Measurements from ENCODE around the gene NFXL1.
A peak's percentile ranks its signal among the peaks of the same experiment; 100 is the strongest.

Gene NFXL1

DNA sequence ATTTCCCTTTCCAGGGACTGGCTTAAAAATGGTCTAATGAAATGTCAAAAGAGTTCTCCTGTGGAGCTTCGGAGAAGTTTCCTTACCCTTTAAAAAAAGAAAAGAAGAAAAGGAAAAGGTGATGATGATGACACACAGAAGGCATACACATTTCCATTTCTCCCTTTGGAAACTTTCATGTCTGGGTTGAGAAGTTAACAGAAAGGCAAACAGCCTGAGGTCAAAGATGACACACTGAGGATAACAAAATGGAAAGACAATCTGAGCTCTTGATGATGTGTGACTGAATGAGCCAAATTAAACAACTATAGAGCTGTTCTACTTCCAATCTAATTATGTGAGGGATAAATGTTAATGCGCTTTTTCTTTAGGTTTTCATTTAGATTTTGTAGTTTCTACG, 32.2 kb downstream of the NFXL1 start:
- no peak for FAIRE-seq

- no peak for FAIRE-seq
These were observed 34.9 kb downstream of the NFXL1 start for GRCh38 chr4:47879458-47879857.

- no peak for FAIRE-seq
These were observed 37.4 kb downstream of the NFXL1 start for GRCh38 chr4:47876784-47877546.

DNA sequence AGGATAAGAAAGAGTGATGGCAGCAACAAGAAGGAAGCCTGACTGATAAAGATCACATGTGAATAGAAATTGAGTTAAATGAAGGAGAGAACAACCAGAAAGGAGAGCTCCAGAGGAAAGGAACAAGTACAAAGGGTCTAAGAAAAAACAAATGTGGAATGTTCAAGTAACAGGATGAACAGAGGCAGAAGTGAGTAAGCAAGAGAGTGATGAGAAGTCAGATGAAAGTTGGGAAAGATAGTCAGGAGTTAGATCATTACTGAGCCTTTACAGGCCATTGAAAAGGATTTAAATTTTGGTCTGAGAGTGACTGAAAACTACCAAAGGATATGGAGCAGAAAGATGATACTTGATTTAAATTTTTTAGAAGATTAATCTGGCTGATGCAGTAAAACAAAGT, 38.1 kb downstream of the NFXL1 start:
- FAIRE-seq, result no peak

- FAIRE-seq, result no peak
These were observed 40.4 kb downstream of the NFXL1 start for GRCh38 chr4:47873877-47874541.

GRCh38 chr4:47863486-47863885, 50.9 kb downstream of the NFXL1 start:
- no peak for FAIRE-seq

- no peak for FAIRE-seq
These were observed 52.1 kb downstream of the NFXL1 start for GRCh38 chr4:47862297-47862696.

- FAIRE-seq, result no peak
These were observed 54.1 kb downstream of the NFXL1 start for GRCh38 chr4:47860305-47860704.

GRCh38 chr4:47858006-47858405, 56.4 kb downstream of the NFXL1 start:
- no peak for FAIRE-seq

GRCh38 chr4:47856713-47857112, 57.7 kb downstream of the NFXL1 start:
- no peak for FAIRE-seq

- no peak for FAIRE-seq
These were observed 59.0 kb downstream of the NFXL1 start for GRCh38 chr4:47855350-47855749.

DNA sequence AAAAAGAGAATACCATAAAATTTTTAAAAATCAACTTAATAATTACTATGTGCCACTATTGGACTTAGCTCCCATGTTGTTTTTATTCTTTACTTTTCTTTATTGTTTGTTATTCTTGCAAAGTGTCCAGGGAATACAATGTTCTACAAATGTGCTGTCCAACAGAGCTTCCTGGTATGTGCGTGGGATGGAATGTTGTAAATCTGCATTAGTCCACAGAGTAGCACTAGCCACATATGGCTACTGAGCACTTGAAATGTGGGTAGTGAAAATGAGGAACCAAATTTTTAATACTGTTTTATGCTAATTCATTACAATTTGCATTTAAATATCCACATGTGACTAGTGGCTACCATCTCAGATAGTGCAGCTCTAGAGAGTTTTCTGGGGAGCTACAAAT, 62.2 kb downstream of the NFXL1 start:
- FAIRE-seq, result peak; percentile 92

GRCh38 chr4:47849466-47849865, 64.9 kb downstream of the NFXL1 start:
- FAIRE-seq, result no peak

DNA sequence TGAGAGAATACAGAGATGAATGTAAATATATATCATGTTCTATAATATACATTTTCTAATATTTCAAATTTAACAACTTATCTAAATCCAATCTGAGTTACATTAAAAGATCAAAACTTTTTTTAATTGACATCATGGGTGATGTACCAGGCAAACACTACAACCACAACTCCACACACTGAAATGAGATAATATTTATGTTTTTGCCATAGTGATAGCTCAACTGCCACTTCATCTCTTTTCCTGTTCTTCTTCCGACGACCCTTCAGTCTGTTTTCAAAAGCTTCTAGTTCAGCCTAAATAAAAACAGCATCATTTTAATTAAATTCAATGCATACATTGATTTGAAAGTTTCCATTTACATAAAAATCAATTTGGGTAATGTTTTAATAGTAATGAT, 66.3 kb downstream of the NFXL1 start:
- no peak for FAIRE-seq

- no peak for FAIRE-seq
These were observed 71.4 kb downstream of the NFXL1 start for GRCh38 chr4:47842985-47843384.

DNA sequence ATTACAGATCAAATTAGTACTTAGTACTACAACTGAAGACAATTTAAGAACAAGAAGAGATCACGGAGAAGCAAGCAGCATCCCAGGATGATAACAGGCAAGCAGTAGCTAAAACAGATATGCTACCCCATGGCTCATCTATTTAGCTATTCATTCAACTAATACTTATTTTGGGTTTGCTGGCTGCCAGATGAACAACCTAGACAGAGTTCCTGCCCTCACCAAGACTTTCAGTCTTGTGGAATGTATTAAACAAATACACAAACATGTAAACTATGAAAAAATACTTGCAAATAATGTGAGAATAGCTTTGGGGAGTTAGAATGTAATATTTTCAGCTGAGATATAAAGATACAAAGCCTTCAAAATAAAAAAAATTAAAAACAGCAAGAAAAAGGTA, 74.1 kb downstream of the NFXL1 start:
- FAIRE-seq, result no peak

DNA sequence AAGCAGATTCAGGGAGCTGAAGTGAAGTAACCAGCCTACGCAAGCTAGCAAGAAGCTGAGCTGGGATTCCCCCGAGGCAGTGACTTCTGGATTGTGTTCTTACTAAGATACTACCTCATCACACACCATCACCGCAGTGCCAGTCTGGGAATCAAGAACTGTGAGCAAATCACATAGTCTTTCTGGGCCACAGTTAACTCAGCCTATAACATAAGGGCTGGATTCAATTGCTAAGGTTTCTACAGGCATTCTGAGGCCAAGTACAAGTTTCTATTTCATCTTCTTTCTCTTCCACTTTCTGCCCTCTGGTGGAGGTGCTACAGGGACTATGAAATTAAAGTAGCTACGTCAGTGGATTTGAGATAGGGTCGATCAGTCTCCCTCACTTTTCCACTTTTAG, 75.1 kb downstream of the NFXL1 start:
- no peak for FAIRE-seq

DNA sequence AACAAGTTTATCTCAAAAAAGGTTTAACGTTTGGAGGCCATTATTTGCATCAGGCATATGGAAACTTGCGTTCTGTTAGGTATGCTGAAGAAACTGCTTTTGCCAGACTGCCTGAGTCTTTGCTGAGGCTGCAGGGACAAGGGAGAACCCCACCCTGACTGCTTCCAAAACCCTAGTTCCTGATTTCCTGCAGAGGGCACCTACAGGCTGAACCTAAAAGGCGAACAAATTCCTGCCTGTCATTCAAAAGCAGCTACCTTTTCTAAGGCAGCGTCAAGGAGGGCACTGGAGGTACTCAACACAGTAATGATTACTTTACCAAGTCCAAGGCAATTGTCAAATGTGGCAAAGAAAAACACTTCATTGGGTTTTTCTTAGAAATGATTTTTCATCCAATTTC, 75.9 kb downstream of the NFXL1 start:
- FAIRE-seq, result no peak

GRCh38 chr4:47837908-47838294, 76.5 kb downstream of the NFXL1 start, which contains the start of gene CORIN:
TSS of gene CORIN (minus strand) at chr4:47838067. CDS start at chr4:47837949, 118 bp downstream.
- no peak for FAIRE-seq

DNA sequence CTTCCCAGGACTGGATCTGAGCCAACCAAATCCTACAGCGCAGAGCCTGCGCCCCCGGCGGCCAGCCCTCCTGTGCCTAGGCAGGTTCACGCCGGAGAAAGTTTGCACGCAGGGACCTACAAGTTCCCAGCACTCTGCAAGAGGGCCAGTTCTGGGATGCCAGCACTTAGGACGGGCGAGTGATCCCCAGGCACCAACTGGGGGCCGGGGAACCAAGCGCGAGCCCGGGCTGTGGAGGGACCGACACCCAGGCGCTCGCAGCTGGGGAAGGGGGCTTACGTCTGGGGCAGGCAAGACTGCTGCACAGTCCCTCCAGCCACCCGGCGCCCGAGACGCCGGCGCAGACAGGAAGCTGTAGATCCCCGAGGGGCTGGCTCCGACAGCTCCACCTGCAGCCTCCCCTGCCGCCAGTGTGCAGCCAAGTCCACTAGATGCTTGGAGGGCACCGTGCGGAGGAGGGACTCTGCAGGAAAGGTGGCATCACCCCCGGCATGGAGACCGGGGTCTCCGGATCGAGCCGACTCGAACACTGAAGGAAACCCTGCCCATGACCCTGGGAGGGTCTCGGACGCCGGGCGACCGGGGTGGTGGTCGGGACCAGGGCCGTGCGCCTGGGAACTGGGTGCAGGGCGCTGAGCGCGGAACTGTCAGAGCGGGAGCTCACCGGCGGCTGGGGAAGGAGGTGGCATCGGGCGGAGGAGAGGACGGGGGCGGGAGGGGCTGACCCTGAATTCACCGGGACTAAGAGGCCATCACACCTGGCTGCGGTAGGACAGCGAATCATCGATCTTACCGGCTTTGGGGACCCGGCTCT, 77.1 kb downstream of the NFXL1 start:
- no peak for FAIRE-seq

DNA sequence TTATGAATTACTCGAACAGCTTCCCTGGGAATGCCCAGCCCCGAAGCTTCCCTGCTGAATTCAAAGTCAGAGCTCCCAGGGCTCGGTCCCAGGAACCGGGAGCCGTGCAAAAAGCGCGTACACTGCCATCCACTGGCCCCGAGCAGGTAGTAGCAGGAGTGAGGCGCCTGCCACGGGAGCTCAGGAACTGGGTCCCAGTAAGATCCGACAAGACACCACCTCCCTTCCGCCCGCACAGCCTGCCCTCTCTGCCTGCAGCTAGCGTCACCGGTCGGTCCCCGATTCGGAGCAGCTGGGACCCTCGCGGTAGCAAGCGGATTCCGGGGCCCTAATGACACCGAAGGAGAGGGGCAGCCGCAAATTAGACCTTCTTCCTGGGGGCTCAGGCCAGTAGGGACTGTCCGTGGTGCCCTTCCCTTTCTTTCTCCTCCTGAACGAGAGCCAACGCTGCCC, 77.7 kb downstream of the NFXL1 start:
- no peak for FAIRE-seq

DNA sequence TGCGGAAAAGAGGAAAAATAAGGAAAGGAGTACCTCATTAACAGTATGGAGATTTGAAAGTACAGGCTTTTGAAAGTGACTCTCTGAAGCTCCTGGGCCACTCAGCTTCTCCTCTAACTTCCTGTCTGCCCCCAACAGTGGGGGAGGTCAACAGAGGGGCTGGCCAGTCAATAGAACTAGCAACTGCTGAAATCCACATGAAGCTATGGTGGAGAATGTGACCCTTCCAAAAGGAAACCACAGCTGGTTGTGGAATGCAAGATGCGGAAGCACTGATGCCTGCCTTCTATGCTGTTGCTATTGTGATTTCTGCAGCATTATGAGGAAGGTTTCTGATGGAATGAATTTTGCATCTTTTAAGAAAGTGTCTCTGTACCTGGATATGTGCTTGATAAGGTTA, 78.9 kb downstream of the NFXL1 start:
- FAIRE-seq, result no peak

DNA sequence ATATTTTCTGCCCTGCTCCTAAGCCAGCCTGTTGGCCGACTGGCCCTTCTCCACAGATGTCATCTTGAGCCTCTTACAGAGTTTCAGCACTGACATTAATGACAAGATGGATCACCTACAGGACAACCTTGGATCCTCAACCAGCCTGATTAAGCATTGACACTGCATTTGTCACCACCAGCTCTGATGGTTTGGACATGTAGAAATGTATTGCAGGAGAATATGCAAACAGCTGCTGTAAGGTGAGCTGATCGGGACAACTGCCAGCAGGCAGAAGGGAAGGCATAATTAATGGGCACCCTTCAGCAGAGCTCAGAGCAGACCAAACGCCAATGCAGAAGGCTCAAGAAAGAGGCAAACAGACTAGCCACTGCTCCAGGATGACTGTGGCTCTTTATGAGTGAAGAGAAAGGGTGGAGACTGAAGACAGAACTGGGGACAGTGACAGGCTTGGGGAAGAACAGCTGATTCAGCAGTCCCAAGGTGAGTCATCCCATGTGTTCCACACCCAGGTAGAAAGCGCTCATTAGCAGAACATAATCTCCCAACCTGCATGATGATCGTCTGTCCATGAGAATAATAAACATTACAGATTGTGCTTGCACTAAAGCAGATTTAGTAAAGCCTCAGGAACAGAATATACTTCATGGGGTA, 83.2 kb downstream of the NFXL1 start:
- no peak for FAIRE-seq
